HG03439 (cell line): ENCODE results near the gene UAP1L1.
"Not testable (repeated sequence)": the region's sequence is repeated elsewhere in the genome, so short reads cannot be mapped to it uniquely, and the experiment has no call there.

Source experiments
- ATAC-seq: cut with Tn5 transposase; IDR thresholded peaks from one replicate; pipeline ENCODE4 v1.9.1; 2021; ENCODE audit warnings: mild to moderate bottlenecking, moderate library complexity; ENCODE audit not compliant: unreplicated experiment

The UAP1L1 gene

GRCh38 chr9:137077010-137077747 is at the start of gene UAP1L1:
TSS of gene UAP1L1 (plus strand) at chr9:137077517. CDS start at chr9:137077533, 16 bp downstream.
- ATAC-seq: no peak

GRCh38 chr9:137028263-137029057 is 48.9 kb upstream of the UAP1L1 start:
- peak; percentile 33 for ATAC-seq

- no peak for ATAC-seq
These were observed 48.0 kb upstream of the UAP1L1 start for GRCh38 chr9:137029058-137029936.

GRCh38 chr9:137030006-137030405 is 47.3 kb upstream of the UAP1L1 start:
- no peak for ATAC-seq

GRCh38 chr9:137030538-137031527 is 46.5 kb upstream of the UAP1L1 start:
- no peak for ATAC-seq

GRCh38 chr9:137031904-137032640 is 45.2 kb upstream of the UAP1L1 start, which contains the start of gene FUT7:
TSS of gene FUT7 (minus strand) at chr9:137032088. CDS start at chr9:137031991, 97 bp downstream.
- ATAC-seq: no peak

- no peak for ATAC-seq
These were observed 44.5 kb upstream of the UAP1L1 start for GRCh38 chr9:137032858-137033257.

- not testable (repeated sequence) for ATAC-seq
These were observed 43.8 kb upstream of the UAP1L1 start for GRCh38 chr9:137033481-137033880.

GRCh38 chr9:137034039-137034708 is 43.1 kb upstream of the UAP1L1 start:
- no peak for ATAC-seq

GRCh38 chr9:137034709-137035506 is 42.4 kb upstream of the UAP1L1 start:
- ATAC-seq: peak; percentile 48

GRCh38 chr9:137035507-137035834 is 41.8 kb upstream of the UAP1L1 start:
- no peak for ATAC-seq

GRCh38 chr9:137035937-137036336 is 41.4 kb upstream of the UAP1L1 start:
- no peak for ATAC-seq

GRCh38 chr9:137037035-137037434 is 40.3 kb upstream of the UAP1L1 start:
- no peak for ATAC-seq

GRCh38 chr9:137037483-137037882 is 39.8 kb upstream of the UAP1L1 start:
- no peak for ATAC-seq

- ATAC-seq: no peak
These were observed 38.4 kb upstream of the UAP1L1 start for GRCh38 chr9:137038916-137039315.

- ATAC-seq: no peak
These were observed 37.5 kb upstream of the UAP1L1 start for GRCh38 chr9:137039611-137040366.

- ATAC-seq: no peak
These were observed 36.7 kb upstream of the UAP1L1 start for GRCh38 chr9:137040568-137040967.
